GM19324 (cell line): ENCODE data around the gene RHEBL1.
"Not testable (repeated sequence)": the region's sequence is repeated elsewhere in the genome, so short reads cannot be mapped to it uniquely, and the experiment has no call there.

Experiments
- ATAC-seq: cut with Tn5 transposase; IDR thresholded peaks from one replicate; pipeline ENCODE4 v1.9.1; 2021; ENCODE audit warnings: mild to moderate bottlenecking, moderate library complexity; ENCODE audit not compliant: unreplicated experiment, low FRiP score

RHEBL1 gene

DNA sequence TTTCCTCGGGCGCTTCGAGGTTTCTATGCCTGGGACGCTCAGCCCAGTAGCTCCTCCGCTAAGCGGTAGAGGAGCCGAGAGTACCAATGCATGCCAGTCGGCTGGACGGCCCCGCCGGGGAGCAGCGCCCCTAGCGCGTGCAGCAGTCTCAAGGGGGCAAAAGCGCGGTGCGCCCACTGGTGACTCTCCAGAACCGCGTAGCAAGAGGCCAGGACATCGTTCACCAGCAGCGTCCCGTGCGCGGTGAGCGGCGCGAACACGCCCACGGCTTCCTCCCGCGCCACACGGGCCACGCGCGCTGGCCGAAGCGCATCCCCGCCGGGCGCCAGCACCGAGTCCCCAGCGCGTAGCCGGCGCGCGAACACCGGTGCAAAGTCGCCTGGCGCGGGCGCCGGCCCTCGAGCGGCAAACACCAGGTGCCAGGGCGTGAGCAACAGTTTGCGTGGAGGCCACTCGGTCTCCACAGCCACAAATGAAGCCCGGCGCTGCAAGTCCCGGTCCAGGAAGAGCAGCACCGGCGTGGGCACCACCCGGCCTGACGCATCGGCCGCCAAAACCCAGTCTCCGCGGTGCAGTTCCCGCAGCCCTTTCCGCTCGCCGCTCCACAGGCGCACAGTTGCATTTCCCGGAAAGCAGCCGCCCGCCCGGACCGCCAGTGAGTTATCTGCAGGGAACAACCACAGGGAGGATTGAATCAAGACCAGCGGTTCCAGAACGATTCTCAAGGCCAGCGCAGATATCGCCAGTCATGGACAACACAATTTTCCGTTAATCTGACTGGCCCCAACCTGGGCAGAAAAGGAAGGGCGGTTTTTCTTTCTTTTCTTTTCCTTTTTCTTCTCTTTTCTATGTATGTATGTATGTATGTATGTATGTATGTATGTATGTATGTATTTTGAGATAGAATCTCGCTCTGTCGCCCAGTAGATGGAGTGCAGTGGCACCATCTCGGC is 20.3 kb upstream of the RHEBL1 start:
- ATAC-seq = no peak

DNA sequence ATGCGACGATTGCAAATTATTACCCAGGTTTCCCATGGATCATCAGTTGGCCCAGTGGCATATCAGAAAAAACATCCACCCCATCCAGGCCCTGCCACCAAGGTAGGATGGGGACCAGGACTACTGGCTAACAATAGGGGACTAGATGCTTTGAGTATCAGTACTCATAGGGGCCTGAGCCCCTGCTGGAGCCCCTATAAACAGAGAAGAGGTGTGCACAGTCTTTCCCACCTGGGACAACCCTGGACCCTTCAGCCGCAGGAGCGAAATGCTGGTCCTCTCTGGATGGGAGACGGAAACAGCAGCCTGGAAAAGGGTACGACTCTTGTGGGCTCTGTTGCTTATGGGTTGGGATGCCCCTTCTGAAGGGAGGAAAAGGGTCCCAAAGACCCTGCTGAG is 19.2 kb upstream of the RHEBL1 start:
- ATAC-seq = no peak

DNA sequence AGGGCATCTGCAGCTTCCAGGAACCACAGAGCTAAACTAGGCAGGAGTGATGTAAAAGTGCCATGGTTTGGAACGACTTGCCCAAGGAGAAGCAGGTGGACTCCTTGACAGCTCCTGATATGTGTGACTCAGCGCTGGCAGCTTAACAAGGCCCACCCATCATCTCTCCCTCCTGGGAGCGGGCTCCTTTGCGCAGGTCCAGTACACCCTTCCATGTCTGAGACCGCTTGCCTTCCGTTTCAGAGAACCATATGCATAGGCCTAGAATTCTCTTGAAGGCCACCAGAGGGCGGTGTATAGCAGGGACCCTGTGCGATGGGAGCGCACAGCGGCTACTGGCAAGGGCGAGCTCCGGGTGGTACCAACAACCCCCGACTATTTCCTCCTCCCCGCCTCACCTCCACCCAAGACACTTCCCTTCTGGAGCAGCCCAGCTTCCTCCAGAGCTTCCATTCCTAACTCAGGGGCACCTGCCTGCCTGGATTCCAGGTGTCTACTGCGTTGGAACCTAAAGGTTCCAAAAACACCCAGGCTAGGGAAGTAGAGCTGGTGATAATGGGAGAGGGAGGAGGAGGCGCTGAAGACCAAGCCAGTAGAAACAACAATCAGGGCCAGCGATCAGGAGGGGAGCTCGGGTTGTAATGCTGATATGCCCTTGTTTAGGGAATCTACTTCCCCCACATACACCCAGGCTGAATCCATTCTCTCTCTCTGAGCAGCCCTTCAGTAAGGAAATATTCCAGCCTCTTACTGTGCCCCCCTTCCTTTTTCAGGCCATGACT is 18.6 kb upstream of the RHEBL1 start:
- ATAC-seq = peak; percentile 64

DNA sequence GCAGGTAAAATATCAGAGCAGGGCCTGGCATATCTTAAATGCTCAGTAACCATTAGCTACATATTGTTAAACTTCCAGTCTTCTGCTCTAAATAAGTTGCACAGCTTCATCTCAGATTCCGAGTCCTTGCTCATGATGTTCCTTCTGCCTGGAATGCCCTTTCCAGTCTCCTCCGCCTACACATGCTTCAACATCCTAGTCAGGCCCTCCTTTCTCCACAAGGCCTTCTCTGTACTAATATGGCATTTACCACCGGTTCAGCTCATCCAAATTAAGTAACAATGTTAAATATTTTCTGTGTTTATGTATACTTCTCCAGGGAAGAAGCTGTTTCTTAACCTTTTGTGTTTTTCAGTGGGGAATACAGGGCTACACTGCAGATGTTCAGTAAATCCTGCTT is 16.3 kb upstream of the RHEBL1 start:
- ATAC-seq = no peak

DNA sequence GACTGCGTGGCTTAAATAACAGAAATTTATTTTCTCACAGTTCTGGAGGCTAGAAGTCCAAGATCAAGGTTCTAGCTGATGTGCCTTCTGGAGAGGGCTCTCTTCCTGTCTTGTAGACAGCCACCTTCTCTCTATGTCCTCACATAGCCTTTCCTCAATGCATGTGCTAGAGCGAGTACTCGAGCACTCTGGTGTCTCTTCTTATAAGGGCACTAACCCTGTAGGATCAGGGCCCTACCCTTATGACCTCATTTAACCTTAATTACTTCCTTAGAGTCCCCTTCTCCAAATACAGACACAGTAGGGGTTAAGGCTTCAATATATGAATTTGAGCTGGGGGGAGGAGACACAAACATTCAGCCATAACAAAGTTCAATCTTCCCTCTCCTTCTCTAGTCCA is 14.7 kb upstream of the RHEBL1 start:
- ATAC-seq = no peak

DNA sequence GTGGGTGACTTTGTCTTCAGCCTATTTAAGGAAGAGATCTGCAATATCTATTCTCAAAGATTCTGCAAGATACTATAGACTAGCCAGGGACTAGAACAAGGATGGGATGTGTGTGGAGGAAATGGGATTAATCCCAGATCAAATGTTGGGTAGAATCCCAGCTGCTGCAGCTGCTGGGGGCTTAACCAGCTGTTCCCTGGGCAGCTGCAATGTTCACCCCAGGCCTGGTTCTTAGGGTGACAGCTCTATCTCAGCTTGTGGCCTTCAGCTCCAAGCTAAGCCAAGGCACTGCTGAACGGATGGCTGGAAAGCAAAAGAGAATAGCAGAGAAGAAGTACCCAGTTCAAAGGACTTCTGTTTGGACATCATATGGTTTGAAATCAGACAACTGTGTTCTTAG is 10.0 kb upstream of the RHEBL1 start:
- no peak for ATAC-seq

DNA sequence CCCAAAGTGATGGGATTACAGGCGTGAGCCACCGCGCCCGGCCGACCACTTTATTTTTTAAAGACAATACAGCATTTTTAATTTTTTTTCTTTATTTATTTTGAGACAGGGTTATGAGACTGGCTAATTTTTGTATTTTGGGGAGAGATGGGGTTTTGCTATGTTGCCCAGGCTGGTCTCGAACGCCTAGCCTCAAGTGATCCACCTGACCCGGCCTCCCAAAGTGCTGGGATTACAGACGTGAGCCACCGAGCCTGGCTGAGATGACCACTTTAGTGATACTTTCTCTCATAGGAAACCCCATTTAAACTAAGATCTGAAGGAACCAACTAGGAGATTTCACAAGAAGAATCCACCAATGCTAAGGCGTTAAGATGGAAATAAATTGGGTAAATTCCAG is 1.2 kb upstream of the RHEBL1 start:
- ATAC-seq = no peak

DNA sequence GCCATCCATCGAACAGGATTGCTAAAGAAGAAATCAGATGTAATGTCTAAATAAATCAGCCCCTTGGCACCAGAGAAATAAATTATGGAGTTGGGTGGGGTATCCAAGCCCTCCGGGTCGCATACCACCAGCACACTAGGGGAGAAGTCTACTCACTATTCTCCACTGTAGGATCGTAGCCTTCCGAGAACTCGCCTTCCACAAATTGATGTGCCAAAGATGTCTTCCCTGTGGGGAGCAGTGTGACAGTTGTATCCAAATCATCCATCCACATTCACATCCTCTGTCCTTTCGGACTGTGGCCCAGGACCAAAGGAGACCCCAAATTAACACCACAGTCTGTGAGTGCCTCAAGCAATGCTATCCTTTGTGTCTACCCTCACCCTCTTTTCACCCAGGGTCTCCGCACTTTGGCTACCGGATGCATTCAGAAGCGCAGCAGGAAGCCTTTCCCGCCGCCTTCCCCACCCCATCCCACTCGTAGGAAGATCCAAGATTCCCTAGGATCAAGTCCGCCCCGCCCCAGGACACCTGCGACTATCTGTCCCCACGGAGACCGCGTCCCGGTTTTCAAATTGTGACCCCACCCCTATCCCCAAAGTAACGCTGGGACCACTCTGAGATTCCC is 786 bp downstream of the RHEBL1 start:
- no peak for ATAC-seq

DNA sequence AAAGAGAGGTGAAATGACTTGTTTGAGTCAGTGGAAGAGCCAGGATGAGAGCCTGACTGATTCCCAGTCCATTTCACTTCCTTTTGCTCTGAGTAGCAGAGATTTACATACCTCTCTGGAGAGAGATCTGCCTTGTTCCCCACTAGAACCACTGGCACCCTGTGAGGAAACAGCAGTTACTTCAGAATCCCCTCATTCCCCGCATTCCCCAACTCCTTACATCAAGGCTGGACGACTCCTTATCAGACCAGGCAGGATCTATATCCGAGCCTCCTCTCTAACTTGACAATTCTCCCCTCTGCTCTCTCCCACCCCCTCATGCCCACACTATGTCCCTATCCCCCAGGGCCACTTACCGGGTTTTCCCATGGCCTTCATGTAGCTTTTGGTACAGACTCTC is 3.7 kb downstream of the RHEBL1 start:
- ATAC-seq = no peak

DNA sequence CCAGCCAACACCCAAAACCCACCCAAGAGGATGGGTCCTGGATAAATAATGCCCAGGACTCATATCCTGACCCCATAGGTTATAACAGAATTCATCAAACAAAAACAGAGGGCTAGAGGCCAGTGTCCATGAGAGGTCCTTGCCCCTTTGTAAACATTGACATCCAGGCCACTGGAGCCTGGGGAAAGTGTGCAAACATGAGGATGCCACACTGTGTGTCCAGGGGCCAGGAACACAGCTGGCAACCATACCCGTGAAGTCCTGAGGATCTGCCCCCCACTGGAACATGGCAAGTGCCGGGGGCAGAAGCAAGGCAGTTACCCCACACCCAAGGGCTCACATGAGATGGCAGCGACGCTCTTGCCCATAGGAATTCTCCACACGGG is 5.0 kb downstream of the RHEBL1 start:
- no peak for ATAC-seq

DNA sequence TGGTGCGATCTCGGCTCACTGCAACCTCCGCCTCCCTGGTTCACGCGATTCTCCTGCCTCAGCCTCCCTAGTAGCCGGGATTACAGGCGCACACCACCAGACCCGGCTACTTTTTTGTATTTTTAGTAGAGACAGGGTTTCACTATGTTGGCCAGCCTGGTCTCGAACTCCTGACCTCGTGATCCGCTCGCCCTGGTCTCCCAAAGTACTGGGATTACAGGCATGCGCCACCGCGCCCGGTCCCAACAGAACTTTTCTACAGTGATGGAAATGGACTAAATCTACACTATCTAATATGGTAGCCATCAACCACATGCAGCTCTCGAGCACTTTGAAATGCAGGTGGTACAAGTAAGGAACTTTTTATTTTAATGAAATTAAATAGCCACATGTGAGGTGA is 7.9 kb downstream of the RHEBL1 start:
- ATAC-seq = not testable (repeated sequence)

DNA sequence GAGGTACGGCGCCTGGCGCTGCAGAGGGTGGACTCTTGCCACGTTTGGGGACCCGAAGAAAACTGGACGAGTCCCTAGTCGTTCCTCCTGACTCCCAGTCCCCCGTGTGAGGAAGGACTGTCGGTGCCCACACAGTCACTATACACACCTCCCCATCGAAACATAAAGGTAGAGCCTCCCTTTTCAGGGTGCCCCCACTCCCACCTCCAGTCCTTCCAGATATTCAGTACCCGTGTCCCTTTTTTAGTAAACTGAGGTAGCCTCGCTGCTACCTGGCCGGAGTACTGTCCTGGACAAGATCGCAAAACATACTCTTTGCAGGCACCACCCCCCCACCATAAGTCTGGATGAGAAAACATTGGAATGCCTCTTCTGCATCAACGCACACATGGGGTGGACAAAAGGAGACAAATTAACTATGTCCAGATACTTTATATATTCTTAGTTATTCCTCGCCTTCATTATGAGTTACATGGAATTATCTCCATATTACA is 8.6 kb downstream of the RHEBL1 start:
- ATAC-seq = no peak

DNA sequence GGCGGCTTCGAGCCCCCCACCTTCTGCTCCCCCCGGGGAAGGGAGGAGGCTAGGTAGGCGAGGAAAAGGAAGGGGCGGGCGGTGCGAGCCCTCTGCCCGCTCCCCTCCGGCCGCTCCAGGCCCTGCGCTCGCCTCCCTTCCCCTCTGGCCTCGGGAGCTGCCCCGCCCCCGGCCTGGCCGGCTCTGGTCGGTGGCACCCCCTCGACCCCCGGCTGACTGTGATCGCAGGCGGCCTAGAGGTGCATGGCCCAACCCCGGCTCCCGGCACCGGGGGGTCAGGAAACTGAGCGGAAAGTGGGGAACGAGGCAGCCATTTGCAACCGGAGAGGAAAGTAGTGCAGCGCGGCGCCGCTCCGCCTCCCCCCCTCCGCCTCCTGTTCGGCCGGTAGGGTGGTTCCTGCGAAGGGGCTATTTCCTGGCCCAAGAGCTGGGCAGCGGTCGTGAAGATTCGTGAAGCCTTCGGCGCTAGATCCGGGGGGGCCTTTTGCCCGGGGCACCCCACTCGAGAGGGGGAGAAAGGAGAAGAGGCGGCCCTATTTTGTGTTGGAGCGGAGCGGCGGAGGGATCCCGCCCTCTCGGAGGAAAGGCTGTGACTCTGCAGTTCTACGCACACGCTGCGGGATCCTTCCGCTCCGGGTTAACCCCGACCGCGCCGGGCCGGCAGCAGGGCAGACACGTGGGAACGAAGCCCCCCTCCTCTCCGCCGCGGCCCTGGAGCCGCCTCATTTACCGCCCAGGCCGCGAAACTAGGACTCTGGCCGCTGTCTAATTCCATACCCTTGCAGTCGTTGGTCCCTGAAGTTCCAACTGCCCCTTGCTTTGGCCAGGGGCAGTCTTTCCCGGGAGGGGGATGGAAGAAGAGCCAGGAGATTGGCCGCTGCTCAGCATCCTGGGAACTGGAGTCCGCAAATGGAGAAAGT is 9.3 kb downstream of the RHEBL1 start, which contains the start of gene KMT2D:
TSS of gene KMT2D (minus strand) at position 558 of the 920 bp plus-strand sequence. CDS start 5,470 bp downstream, outside the sequence.
- ATAC-seq = peak; percentile 49

DNA sequence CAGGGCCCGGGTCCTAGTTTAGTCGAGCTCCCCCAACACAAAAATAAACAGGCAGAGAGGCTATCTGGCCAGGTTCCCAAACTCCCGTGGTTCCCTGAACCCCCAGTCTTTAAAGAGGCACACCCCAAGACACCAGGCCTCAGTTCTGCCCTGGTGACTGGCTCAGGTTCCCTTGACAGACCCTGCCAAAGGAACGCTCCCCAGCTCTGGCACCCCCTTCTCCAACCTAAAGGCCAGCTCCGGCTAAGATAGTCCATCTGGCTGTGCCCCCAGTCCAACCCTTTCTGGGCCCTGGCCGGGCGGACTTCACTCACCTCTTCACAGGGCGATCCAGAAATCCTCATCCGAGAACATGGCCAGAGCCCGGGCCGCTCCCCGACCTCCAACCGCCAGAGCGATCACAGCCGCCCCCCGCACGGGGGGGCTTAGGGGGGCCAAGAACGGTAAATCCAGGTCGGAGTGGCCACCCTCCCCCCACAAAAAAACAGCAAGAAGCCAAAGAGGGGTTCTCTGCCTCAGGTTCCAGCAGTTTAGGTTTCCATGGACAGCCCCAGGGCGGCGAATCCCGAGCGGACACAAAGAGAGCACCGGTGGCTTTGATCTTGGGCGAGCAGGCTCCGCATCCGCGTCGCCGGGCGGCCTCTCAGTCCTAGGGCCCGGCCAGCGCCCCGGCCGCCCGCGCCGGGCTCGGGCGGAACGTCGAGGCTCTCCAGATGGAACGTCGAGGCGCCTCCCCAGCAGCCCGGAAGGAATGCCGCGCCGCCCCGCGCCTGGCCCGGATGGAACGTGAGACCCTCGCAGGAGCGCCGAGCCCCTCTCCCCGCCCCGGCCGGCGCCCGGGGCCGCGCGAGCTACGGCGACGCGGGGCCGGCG is 10.2 kb downstream of the RHEBL1 start:
- peak; percentile 11 for ATAC-seq

DNA sequence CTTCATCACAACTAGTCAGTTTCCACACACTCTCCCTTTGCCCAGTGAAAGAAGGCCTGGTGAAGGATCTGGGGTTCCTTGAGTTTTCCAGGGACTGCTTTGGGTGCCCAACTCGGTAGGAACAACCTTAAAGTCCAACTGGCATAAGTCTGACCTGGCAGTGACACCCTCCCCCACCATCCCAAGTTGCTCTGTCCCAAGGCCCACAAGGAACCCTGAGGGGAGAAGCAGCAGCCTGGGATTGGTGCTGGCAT is 10.8 kb downstream of the RHEBL1 start:
- ATAC-seq = no peak

DNA sequence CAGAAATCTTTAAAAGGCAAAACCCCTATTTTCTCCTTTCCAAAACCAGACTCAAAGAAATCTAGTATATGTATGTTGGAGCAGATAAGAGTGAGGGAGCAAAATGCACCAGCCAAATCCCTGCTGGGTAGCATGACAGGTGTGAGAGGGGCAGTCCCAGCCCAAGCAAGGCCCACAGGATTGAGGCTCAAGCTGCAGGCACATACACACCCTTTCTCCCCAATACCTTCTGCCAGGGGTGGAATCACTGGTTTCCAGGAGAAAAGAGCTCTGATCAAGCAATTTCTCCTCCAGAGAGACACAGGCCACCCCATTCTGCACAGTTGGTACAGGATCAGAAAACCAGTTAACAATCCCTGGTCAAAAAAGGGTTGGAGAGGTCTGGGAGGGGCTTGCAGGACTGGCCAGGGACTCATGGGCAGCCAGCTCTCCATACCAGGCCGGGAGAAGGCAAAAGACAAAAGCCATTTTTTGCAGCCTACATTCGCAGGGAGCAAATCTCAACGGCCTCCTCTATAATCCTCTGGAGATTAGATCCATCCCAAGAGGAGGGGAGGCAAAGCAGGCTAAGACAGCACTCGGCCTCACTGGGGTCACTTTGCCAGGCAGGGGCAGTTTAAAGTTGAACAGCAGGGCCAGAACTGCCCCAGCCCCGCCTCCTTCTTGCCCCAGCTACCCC is 11.3 kb downstream of the RHEBL1 start:
- no peak for ATAC-seq

DNA sequence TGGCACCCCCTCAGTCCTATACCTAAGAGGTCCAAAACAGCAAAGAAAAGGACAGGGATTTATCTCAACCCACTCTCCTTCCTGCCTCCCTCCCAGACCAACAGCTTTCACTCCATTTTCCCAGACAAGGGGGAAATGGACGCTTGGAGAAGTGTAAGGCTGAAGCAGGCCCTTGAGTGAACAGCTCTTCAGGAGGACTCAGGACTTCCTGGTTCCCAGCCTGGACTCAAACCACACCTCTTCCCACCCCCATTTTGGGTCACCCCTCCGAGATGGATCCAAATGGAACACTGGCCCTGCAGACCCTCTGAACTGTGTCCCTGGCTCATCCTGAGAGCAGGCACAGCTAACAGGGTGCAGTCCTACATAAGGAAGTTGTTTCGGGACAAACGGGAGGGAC is 11.9 kb downstream of the RHEBL1 start:
- ATAC-seq = no peak

DNA sequence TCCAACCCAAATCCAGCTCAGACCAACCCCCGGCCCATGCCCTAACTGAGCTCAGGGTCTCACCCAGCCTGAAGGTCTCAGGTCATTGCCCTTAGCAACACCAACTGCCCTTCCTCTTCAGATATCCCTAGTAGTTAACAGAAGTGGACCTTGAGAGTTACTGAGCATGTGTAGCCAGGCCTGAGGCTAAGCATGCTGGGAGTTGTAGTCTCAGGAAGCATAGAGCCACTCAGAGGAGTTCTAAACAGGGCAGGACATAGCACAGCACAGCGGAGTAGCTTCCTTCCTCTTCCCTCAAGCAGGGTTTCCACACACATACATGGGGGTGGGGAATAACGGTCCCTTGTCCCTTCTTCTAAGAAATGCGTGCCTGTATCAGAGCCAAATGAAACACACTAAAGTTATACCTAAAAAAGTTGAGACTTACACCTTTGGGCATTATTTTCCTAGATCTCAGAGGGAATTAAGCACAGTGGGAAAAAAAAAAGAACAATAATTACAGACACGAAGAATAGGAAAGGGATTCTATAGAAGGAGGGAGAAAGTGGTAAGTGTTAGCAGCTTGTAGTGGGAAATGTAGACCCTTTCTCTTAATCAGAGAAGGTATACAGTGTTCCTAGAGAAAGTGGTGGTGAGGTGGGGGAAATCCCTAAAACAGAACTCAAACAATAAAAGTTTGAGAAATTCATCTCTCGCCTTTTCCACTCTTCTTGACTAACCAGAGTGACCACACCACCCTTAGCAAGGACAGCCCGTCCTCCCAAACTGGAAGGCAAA is 13.6 kb downstream of the RHEBL1 start:
- no peak for ATAC-seq
